Natural killer cell treated with Interleukin-12 subunit alpha and Interleukin-12 subunit beta and Interleukin-15 and Interleukin-18, amount 100 ng/mL, for 72 hours (primary cell): ENCODE results near the gene HSF5. TPM values are rescaled to one million over a fixed set of nuclear protein-coding genes. Genes with fewer than 3 reads are reported as not detected.

ENCODE experiments used
- total RNA-seq, 2 donors: library from RNA; stranded (reverse); gene quantifications; one replicate each; pipeline ENCODE4 v1.2.3, GENCODE V29; 2022

Gene HSF5
- total RNA-seq, 2 donors from 2014 or later = 1.7 to 3.3 TPM

Other genes with a start within 250 kb of the HSF5 start
- gene LPO, start 249.8 kb downstream of the HSF5 start, total RNA-seq = not detected
- not detected for gene MPO, start 207.5 kb downstream of the HSF5 start, total RNA-seq
- 10 to 100 TPM; 54.0 to 82.3 TPM for gene TSPOAP1, start 159.6 kb downstream of the HSF5 start, total RNA-seq
- gene SUPT4H1, start 136.2 kb downstream of the HSF5 start, total RNA-seq = 100 to 1,000 TPM in 1 of 2 donors, 10 to 100 TPM in 1; 84.0 to 143 TPM
- gene RNF43, start 70.9 kb downstream of the HSF5 start, total RNA-seq = 1 to 10 TPM in 1 of 2 donors, not detected in 1; 1.3 TPM
- gene MTMR4, start 26.2 kb upstream of the HSF5 start, total RNA-seq = 100 to 1,000 TPM in 1 of 2 donors, 10 to 100 TPM in 1; 60.1 to 104 TPM
- gene TEX14, start 203.6 kb upstream of the HSF5 start, total RNA-seq = under 1 TPM; 0.12 to 0.22 TPM
- 10 to 100 TPM; 57.8 to 65.3 TPM for gene RAD51C, start 204.2 kb upstream of the HSF5 start, total RNA-seq